Bronchial epithelial cell (primary cell): ENCODE data around the gene DNM1L. TPM values are rescaled to one million over a fixed set of nuclear protein-coding genes. Genes with fewer than 3 reads are reported as not detected.

Source experiments
- DNase-seq: peaks from one replicate; pipeline ENCODE4 v3.0.0-alpha.2; 2010; ENCODE audit warnings: low read depth
- FAIRE-seq: peaks from 2 replicates; lab custom pipeline; 2011; peaks lifted over from hg19 to GRCh38; lab: Jason Lieb, UNC
- H3K27me3 ChIP-seq: 2 replicates; pipeline ENCODE4 v1.5.1; 2011; ENCODE audit warnings: low read length; ENCODE audit not compliant: control insufficient read depth, insufficient read depth
- H3K36me3 ChIP-seq: 2 replicates; pipeline ENCODE4 v1.5.1; 2011; ENCODE audit warnings: low read length; ENCODE audit not compliant: control insufficient read depth, insufficient read depth
- H3K4me3 ChIP-seq: 2 replicates; pipeline ENCODE4 v1.5.1; 2011; ENCODE audit warnings: mild to moderate bottlenecking, low read depth, low read length, control low read depth
- total RNA-seq: library from RNA; depleted of rRNA; stranded (reverse); fragments of >200 nt; gene quantifications from 2 replicates; pipeline ENCODE4 v1.2.1, GENCODE V29; 2014
- TF ChIP-seq, protein P1 (sequence below): IDR thresholded peaks from 2 replicates; pipeline ENCODE4 v1.5.1; 2011; ENCODE audit warnings: mild to moderate bottlenecking, moderate library complexity, low read length, control low read depth, inconsistent platforms; ENCODE audit not compliant: insufficient read depth, severe bottlenecking

The DNM1L gene
- total RNA-seq, 1 donor from 2014 or later = 69.2 TPM

DNA sequence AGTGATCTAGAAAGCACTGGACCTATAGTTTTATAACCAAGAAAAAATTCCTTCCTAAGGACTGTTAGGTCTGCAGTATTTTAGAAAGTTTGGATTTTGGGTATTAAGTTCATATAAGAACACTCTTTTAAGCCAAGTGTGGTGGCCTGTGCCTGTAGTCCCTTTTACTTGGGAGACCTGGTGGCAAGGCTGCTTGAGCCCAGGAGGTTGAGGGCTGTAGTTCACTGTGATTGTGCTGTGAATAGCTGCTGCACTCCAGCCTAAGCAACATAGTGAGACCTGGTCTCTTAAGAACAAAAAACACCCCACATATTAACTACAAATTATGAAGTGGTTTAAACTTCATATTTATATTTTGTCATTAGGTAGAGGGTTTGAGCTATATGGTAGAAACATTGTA is 9.7 kb downstream of the DNM1L start:
- Histone ChIP-seq H3K36me3 (peaks cover 2% of the 10 kb centered on the region), H3K4me3 (no peak overlapping the region), H3K27me3 (no peaks in the 10 kb centered on the region)
- FAIRE-seq (no peak), DNase-seq (no peak)
- TF ChIP-seq, protein P1, sequence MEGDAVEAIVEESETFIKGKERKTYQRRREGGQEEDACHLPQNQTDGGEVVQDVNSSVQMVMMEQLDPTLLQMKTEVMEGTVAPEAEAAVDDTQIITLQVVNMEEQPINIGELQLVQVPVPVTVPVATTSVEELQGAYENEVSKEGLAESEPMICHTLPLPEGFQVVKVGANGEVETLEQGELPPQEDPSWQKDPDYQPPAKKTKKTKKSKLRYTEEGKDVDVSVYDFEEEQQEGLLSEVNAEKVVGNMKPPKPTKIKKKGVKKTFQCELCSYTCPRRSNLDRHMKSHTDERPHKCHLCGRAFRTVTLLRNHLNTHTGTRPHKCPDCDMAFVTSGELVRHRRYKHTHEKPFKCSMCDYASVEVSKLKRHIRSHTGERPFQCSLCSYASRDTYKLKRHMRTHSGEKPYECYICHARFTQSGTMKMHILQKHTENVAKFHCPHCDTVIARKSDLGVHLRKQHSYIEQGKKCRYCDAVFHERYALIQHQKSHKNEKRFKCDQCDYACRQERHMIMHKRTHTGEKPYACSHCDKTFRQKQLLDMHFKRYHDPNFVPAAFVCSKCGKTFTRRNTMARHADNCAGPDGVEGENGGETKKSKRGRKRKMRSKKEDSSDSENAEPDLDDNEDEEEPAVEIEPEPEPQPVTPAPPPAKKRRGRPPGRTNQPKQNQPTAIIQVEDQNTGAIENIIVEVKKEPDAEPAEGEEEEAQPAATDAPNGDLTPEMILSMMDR = no peak

DNA sequence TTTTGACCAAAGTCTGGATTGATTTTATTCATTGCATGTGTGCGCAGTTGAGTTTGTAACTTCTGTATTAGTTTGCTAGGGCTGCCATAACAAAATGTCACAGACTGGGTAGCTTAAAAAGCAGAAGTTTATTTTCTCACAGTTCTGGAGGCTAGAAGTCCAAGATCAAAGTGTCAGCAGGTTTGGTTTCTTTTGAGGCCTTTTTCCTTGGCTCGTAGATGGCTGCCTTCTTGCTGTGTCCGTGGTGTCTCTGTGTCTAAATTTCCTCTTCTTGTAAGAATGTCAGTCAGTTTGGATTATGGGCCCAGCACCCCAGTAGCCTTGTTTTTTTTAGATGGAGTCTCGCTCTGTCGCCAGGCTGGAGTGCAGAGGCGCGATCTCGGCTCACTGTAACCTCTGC is 11.8 kb downstream of the DNM1L start:
- no peaks in the 10 kb centered on the region for H3K27me3 ChIP-seq
- no peak for FAIRE-seq
- H3K36me3 ChIP-seq = peaks cover 2% of the 10 kb centered on the region

DNA sequence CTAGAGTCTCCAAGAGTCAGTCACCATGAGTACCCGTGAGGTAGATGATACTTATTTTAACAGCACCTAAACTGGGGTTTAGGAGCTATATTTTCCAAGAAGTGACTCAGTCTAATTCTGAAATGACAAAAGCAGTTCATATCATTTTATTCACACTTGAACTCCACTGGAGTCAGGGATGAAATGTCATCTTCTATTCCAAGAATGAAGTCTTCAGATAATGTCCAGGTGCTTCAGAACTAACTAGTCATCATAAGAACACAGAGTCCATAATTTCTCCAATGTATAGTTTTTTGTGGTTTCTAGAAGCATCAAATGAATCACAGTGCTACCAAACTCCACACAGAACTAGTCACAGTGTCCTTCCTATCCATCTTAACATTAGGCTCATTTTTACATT is 13.3 kb downstream of the DNM1L start:
- H3K27me3 ChIP-seq = no peaks in the 10 kb centered on the region
- TF ChIP-seq, protein P1 = no peak
- DNase-seq = no peak
- peaks cover 2% of the 10 kb centered on the region for H3K36me3 ChIP-seq
- no peak overlapping the region for H3K4me3 ChIP-seq
- no peak for FAIRE-seq

More for the DNA sequence above, 11.8 kb downstream of the DNM1L start:
- no peak for DNase-seq
- TF ChIP-seq, protein P1 = no peak
- no peak overlapping the region for H3K4me3 ChIP-seq

- Histone ChIP-seq H3K4me3 (no peak overlapping the region), H3K36me3 (peaks cover 2% of the 10 kb centered on the region), H3K27me3 (no peaks in the 10 kb centered on the region)
- no peak for FAIRE-seq
- no peak for DNase-seq
- TF ChIP-seq, protein P1 = no peak
These were observed 13.9 kb downstream of the DNM1L start for GRCh38 chr12:32693036-32693435.

DNA sequence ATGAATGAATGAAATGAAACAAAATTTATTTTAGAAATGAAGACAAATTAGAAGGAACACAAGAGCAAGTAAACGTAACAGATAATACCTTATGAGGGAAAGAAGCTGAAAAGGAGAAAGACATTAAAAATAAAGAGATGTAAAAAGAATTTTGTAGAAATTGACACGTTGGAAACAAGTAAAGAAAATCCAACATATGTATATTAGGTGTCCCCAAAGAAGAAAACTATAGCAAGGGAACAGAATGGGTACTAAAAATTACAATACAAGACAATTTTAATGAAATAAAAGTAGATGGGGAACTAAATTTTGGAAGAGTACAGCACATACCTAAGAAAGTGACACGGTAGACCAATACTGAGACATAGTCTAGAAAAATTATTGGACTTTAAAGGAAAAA is 16.7 kb downstream of the DNM1L start:
- no peak for DNase-seq
- no peak for FAIRE-seq
- Histone ChIP-seq H3K27me3 (no peaks in the 10 kb centered on the region), H3K36me3 (peaks cover 3% of the 10 kb centered on the region), H3K4me3 (no peak overlapping the region)
- TF ChIP-seq, protein P1 = no peak

DNA sequence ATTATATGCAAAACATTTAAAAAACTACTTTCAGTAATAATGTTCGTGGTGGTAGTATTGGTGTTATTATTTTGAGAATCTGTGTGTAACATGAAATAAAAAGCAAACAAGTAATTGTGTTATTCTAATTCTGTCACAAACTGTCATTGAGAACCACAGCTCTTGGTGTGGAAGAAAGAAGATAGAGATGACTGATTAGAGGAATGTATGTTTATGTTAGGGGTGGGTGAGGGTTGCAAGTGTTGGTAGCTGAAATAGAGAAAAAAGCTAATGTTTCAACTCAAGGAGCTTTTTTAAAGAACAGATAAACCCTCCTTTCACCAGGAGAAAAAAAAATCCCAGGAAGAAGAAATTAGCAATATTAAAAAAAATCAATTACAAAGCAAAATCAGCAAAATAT is 18.3 kb downstream of the DNM1L start:
- TF ChIP-seq, protein P1 = no peak
- DNase-seq (no peak), FAIRE-seq (no peak)
- Histone ChIP-seq H3K36me3 (peaks cover 3% of the 10 kb centered on the region), H3K27me3 (no peaks in the 10 kb centered on the region), H3K4me3 (no peak overlapping the region)
